DOHH2 (cell line): ENCODE data around the gene FRZB.

Source experiments
- EZH2phosphoT487 ChIP-seq: fragments of 200-600 bp; sonication (generic); IDR thresholded peaks from 2 replicates; pipeline ENCODE4 v1.6.1; 2017; ENCODE audit warnings: borderline replicate concordance, mild to moderate bottlenecking, antibody characterized with exemption, low read length, moderate library complexity, mixed read lengths
- TF ChIP-seq, protein P1 (sequence below): fragments of 200-600 bp; sonication (generic); IDR thresholded peaks from one replicate; pipeline ENCODE4 v1.5.1; 2014; ENCODE audit warnings: antibody characterized with exemption, mild to moderate bottlenecking, low read depth, low read length; ENCODE audit not compliant: poor library complexity, severe bottlenecking

DNA sequence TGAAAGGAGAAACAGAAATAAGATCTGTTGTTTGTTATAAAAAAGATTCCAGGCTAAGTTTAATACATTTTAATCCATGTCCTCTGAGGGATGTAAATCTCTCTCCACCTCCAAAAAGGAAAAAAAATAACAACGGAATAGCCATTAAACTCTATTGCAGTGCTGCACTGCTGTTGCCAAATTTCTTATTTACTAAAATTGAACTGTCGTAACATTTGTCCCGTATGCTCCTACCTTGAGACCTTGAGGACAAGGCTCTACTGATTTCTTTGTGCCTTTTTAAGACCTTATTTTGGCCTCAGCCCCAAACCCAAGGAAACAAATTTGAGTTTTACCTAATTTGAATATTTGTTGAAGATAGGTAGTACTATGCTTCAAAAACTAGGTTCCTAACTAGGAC lies 56.4 kb downstream of the FRZB start:
- TF ChIP-seq, protein P1, sequence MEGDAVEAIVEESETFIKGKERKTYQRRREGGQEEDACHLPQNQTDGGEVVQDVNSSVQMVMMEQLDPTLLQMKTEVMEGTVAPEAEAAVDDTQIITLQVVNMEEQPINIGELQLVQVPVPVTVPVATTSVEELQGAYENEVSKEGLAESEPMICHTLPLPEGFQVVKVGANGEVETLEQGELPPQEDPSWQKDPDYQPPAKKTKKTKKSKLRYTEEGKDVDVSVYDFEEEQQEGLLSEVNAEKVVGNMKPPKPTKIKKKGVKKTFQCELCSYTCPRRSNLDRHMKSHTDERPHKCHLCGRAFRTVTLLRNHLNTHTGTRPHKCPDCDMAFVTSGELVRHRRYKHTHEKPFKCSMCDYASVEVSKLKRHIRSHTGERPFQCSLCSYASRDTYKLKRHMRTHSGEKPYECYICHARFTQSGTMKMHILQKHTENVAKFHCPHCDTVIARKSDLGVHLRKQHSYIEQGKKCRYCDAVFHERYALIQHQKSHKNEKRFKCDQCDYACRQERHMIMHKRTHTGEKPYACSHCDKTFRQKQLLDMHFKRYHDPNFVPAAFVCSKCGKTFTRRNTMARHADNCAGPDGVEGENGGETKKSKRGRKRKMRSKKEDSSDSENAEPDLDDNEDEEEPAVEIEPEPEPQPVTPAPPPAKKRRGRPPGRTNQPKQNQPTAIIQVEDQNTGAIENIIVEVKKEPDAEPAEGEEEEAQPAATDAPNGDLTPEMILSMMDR, result no peak
- TF ChIP-seq EZH2phosphoT487, result no peak
